T follicular helper cell (primary cell): Measurements from ENCODE around the gene SPAG4.

Experiments used
- DNase-seq: peaks from one replicate; pipeline ENCODE4 v3.0.0-alpha.2; 2020; ENCODE audit warnings: low read depth

The SPAG4 gene

DNA sequence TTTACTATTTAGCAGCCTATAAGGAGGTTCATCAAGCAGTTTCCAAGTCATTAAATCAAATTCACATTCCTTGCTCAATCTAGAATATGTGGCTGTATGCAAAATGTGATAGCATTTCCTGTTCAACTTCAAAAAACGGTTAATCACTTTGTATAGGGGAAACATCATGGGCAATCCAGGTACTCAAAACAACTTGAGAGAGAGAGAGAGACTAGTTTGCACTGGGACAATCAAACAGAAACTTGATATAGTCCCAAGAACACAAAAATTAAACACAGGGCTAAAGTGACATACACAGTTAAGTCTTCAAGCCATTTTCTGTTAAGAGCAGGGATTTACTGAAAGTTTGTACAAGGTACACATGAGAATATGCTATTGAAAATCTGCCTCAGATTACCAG, 41.6 kb downstream of the SPAG4 start:
- DNase-seq, result no peak

DNA sequence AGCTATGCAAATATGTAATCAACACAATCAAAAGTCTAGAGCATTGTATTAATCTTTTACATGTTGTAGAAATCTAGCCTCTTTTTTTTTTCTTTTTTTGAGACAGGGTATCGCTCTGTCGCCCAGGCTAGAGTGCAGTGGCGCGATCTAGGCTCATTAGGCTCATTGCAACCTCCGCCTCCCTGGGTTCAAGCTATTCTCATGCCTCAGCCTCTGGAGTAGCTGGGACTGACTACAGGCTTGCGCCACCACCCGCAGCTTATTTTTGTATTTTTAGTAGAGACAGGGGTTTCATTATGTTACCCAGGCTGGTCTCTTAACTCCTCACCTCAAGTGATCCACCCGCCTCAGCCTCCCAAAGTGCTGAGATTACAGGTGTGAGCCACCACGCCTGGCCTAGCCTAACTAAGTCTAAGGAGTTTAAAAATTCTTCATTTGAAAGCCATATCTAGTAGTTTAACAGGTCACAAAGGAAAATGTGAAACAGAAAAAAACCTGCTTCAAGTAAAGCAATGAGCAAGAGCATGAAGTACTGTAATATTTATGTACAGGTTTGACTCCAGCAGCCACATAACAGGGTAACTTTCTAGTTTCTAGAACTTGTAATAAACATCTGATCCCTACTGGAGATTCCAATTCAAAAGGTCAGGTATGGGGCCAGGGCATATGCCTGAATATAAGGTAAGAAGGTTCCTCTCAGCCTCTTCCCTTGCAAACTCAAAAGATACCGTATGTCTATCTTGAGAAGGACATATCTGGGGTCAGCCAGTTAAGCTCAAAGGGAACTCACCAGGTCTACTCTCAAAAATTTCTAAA, 44.7 kb downstream of the SPAG4 start:
- no peak for DNase-seq

DNA sequence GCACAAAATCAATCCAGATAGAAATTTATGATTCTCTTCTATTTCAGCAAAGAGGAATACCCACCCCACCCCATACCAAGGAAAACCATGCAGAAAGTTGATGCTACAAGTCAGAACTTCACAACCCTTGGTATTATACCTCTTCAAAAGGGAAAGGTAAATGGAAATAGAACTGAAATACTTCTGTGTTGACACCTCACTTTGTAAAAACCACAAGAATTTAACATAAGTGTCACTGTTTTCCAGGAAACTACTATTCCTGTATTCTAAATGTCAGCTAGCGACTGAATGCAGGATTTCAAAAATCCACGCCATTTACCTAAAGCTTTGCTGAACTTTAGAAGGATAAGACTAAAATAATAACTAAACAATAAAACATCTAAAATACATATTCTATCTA, 45.4 kb downstream of the SPAG4 start:
- DNase-seq, result no peak

DNA sequence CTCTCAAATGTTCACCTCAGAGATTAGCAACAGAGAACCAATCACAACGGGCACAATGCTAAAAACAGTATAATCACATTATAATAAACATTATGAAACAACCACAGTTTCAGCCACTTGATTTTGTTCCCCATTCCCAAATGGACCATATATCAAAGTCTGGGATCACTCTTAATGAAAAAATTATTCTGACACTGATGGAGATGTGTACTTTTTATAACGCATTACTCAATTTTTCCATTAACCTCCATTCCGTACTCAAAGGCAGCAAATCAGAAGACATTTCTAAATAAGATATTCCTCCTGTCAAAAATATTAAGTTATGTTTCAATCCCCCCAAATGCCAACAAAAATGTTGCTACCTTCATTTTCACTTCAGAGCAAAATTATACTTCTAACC, 46.3 kb downstream of the SPAG4 start:
- no peak for DNase-seq

GRCh38 chr20:35662551-35662950, 46.9 kb downstream of the SPAG4 start:
- DNase-seq, result no peak

DNA sequence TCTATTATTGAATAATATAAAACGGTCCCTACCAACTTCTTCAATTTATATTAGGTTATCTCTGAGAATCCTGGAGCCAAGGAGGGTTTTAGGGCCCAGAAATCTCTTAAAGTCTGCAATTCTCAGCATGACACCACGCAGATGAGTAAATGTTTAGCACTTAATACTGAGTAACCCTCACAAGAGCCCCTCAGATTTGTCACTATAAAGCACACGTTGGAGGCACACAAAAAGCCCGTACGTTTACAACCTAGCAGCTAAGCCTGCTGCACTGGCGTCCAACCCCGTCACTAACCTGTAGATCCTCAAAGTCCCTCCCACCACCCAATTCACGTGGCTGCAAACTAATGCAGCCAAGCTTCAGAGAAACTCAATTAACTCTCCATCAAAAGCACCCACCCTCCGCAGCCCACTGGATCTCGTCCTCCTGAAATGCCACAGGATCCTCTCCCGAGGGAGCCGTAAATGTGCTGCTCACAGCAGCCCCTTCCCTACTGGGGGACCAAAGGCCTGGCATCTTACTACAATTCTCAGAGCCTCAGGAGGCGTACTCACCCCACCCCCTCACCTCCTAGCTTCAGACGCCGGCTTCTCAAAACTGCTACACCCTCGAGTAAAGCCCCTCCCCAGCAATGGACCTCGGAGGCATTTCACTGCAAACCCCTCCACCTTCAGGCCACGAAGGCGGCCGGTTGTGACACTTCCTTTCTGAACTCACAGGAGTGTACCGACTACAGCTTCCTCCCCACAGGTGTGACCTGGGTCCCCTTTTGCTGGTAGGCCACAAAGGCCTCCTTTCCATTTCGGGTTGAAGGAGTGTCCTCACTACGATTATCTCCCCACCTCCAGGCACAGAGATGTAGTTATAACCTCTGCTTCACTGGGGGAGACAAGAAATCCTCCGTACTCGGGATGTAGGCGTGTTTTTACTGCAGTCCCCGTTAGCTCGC, 48.2 kb downstream of the SPAG4 start:
- DNase-seq, result peak; percentile 56

GRCh38 chr20:35664466-35665206, 49.0 kb downstream of the SPAG4 start, which contains the start of the genes CPNE1 and RBM12:
CPNE1 (minus strand) TSS chr20:35664900; CDS start chr20:35632923, 31,977 bp downstream.
RBM12 (minus strand) TSS chr20:35664900; CDS start chr20:35655322, 9,578 bp downstream.
- peak; percentile 89 for DNase-seq

- no peak for DNase-seq
Observed at GRCh38 chr20:35665949-35666288, 50.3 kb downstream of the SPAG4 start.

GRCh38 chr20:35669221-35669620, 53.6 kb downstream of the SPAG4 start:
- DNase-seq, result no peak

DNA sequence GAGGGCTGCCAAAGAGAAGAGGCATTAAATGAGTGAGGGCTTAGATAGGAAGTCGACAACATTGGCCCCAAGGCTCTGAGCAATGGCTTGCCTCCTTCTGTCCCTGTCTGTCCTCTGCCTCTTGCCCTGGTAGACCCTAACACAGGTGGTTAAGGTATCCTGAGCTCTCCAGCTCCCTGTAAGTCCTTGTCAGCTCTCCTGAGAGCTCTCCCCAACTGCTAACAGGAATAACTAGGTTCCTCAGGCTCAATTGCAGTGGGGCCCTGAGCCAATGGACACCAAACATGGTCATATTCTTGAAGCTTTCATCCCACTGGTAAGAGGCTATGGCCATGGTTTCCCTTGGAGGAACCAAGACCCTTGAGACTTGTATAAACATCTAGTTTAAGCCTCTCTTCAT, 54.1 kb downstream of the SPAG4 start:
- DNase-seq, result no peak
